ENCODE results near the gene CELF2.

CELF2 gene

GRCh38 chr10:11353006-11353896 lies 335.6 kb downstream of the CELF2 start:
- no peak for TF ChIP-seq CTCF (conservative IDR thresholded peaks at IDR 0.05; ENCODE audit: low read depth)
- ChIA-PET POLR2A (ENCODE audit: low non-redundant PET) (no interaction called here), CTCF (no interaction called here)
- no peak overlapping the region for H3K27ac ChIP-seq
- no peak for DNase-seq (ENCODE audit: low spot score)

GRCh38 chr10:11354823-11355222 lies 337.2 kb downstream of the CELF2 start:
- DNase-seq (ENCODE audit: low spot score), result no peak
- no peak overlapping the region for H3K27ac ChIP-seq
- POLR2A ChIA-PET (ENCODE audit: low non-redundant PET), result no interaction called here
- CTCF ChIA-PET, result no interaction called here
- TF ChIP-seq CTCF (conservative IDR thresholded peaks at IDR 0.05; ENCODE audit: low read depth), result no peak

GRCh38 chr10:11355592-11355991 lies 337.9 kb downstream of the CELF2 start:
- DNase-seq (ENCODE audit: low spot score), result no peak
- no peak overlapping the region for H3K27ac ChIP-seq
- POLR2A ChIA-PET (ENCODE audit: low non-redundant PET), result no interaction called here
- CTCF ChIA-PET, result no interaction called here
- no peak for TF ChIP-seq CTCF (conservative IDR thresholded peaks at IDR 0.05; ENCODE audit: low read depth)

- CTCF ChIA-PET, result no interaction called here
- DNase-seq (ENCODE audit: low spot score), result no peak
- H3K27ac ChIP-seq, result no peak overlapping the region
- TF ChIP-seq CTCF (conservative IDR thresholded peaks at IDR 0.05; ENCODE audit: low read depth), result no peak
- POLR2A ChIA-PET (ENCODE audit: low non-redundant PET), result no interaction called here
Measured at GRCh38 chr10:11357439-11357838, 339.8 kb downstream of the CELF2 start.

- DNase-seq (ENCODE audit: low spot score), result no peak
- ChIA-PET CTCF (interaction anchor here (1.1 kb wide), 1 partner anchor 12 kb away, joined by 5 read pairs; no protein-coding TSS in a partner anchor), POLR2A (ENCODE audit: low non-redundant PET) (no interaction called here)
- TF ChIP-seq CTCF (conservative IDR thresholded peaks at IDR 0.05; ENCODE audit: low read depth), result no peak
- no peak overlapping the region for H3K27ac ChIP-seq
Measured at GRCh38 chr10:11358011-11358410, 340.3 kb downstream of the CELF2 start.

GRCh38 chr10:11358923-11359575 lies 341.4 kb downstream of the CELF2 start:
- no peak for TF ChIP-seq CTCF (conservative IDR thresholded peaks at IDR 0.05; ENCODE audit: low read depth)
- ChIA-PET POLR2A (ENCODE audit: low non-redundant PET) (no interaction called here), CTCF (interaction anchor here (1.1 kb wide), 1 partner anchor 11 kb away, joined by 5 read pairs; no protein-coding TSS in a partner anchor)
- no peak overlapping the region for H3K27ac ChIP-seq
- no peak for DNase-seq (ENCODE audit: low spot score)

Measured in RWPE1 (cell line).